Activated effector memory CD4-positive, alpha-beta T cell treated with anti-CD3 and anti-CD28 coated beads, Interleukin-2, amount 50 U/mL, for 16 hours (primary cell): ENCODE results near the gene NPY4R.
"Not testable (repeated sequence)": the region's sequence is repeated elsewhere in the genome, so short reads cannot be mapped to it uniquely, and the experiment has no call there.

Source experiments
- DNase-seq: peaks from one replicate; pipeline ENCODE4 v3.0.0-alpha.2; 2020

Gene NPY4R

DNA sequence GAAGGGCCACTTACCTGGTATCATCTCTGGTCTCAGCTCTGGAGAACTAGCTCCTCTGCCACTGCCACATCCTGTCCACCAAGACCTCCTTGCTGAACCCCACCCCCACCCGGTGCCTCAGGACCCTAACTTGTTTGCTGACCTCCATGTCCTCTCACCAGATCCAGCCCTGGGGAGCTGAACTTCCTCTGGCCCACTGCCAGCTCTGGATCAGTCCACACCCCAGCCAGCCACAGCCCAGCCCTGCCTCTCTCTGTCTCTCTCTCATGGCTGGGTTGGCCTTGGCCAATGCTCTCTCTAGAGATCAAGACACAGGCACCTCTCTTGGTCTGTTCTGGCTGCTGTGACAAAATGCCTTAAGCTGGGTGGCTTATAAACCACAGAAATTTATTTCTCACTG, 14.4 kb downstream of the NPY4R start:
- not testable (repeated sequence) for DNase-seq

DNA sequence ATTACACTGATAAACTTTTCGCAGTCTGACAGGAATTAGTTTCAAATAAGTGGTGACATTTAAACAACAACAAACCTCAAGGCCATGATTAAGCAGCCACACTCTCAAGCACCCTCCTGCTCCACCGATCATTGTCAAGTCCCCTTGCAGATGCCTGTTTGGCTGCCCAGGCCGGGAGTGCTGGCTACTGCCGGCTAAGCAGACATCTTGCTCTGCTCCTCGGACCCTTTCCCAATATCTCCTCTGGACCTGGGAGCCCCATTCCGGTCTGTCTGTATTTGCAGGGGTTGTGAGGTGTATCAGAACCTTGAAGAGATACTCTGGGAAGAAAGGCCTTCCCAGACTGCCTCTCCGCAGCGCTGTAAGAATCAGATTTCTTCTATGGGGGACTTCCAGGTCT, 14.9 kb downstream of the NPY4R start:
- DNase-seq, result not testable (repeated sequence)

DNA sequence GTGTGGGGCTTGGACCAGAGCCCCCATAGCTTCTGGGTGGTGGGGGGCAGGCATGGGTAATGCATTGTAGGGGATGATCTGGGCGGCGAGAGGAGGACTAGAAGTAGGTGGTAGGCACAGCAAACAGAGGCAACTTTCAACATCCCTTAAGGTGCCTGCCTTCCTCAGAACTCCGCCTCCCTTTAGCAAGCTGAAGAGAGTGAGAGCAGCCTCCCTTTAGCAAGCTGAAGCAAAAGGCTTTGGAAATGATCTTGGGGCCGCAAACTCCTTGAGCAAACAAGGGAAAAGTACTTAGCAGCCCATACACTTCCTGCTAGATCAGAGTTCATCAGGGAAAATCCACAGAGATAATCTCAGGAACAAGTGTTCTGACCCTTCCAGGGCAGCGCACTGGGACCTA, 18.3 kb downstream of the NPY4R start:
- DNase-seq, result not testable (repeated sequence)

DNA sequence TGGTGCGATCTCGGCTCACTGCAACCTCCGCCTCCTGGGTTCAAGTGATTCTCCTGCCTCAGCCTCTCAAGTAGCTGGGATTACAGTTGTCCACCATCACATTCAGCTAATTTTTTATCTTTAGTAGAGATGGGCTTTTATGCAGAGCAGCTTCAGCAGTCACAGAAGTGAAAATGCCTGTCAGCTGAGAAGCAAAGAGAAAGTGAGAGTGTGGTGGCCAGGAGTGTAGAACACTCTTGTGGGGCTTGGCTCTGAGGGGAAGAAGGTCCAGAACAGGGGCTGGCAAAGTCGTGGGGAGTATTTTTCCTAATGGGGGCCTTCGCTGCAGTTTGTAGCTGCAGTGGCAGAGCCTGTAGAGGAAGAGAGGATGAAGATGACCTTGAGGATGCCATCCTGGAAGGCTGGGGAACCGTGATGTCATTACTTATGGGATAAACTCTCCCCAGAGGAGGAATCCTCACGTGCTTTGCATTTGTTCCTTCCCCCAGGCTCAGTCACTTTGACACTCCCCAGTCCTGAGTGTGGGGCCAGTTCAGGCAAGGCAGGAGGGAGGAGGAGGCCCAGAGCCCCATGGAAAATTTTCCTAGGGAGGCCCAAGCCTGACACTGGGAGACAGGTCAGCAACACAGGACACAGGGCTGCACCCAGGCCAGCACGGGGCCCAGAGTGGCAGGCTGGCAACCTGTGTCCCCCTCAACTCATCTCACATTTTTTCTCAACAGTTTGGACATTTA, 20.2 kb downstream of the NPY4R start:
- not testable (repeated sequence) for DNase-seq

DNA sequence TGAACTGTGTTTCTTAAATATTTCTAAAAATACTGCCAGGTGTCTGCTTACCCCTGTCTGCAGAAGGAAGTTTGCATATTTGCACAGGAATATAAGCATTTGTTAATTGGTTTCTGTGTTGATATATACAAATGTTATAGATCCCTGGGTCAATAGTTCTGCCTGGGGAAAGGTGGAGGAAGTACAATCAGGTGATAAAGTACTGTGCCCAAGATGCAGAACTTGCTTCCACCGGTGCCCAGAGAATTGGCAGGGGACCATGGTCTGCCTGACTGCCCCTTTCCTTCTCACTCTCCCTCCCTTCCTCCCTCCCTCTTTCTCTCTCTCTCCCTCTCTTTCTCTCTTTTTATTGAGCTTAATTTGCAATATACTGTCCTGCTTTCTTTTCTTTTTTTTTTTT, 22.3 kb downstream of the NPY4R start:
- DNase-seq, result not testable (repeated sequence)

DNA sequence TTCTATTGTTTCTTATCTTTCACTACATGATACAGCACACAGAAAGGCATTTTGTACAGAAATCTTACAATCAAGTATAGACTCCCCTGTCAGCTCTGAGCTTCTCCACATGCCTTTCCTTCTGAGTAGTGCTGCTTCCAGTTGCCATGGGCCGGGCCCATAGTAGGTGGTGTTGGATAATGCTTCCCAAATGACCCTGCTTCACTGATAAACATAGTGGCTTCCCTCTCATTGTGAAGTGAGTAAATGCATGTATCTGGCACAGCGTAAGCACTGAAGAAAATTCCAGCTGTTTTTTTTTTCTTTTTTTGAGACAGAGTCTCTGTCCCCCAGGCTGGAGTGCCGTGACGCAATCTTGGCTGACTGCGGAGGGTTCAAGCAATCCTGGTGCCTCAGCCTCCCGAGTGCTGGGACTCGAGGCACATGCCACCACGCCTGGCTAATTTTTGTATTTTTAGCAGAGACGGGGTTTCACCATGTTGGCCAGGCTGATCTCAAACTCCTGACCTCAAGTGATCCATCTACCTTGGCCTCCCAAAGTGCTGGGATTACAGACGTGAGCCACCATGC, 23.0 kb downstream of the NPY4R start:
- not testable (repeated sequence) for DNase-seq

DNA sequence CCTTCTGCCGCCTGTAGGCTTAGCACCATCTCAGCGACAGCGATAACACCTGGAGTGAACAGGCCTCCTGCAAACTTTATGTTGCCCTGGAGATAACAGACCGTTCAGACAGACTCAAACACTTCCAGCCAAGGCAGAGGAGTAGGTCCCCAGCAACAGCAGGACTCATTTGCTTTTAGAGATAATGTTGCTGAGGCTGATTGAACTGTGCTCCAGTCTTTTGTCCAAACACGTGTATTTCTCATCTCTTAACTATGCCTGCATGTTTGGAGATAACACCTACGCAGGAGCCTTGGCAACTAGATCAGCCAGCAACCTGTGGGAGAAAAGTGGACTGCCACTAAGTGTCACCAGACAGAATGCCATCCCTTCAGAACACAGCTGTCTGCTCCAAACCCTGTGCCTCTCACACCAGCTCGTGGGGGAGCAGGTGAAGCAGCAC, 23.9 kb downstream of the NPY4R start:
- not testable (repeated sequence) for DNase-seq

DNA sequence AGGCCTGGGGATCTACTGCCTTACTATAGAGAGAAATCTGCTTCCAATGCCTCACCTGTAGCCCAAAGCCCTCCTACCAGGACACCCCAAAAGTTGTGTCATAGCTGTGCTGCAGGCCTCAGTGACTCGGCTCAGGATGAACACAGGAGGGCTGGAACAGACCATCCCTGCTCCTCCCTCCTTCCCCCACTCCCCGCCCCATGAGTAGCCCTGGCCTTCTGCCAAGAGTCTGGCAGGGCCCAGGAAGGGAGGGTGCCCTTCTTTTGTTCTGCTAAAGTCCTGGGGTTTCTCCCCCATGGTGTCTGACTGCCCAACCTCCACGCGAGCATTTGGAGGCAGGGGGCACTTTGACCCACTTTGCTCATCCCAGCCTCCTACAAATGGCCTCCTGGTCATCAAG, 24.8 kb downstream of the NPY4R start:
- DNase-seq, result not testable (repeated sequence)

DNA sequence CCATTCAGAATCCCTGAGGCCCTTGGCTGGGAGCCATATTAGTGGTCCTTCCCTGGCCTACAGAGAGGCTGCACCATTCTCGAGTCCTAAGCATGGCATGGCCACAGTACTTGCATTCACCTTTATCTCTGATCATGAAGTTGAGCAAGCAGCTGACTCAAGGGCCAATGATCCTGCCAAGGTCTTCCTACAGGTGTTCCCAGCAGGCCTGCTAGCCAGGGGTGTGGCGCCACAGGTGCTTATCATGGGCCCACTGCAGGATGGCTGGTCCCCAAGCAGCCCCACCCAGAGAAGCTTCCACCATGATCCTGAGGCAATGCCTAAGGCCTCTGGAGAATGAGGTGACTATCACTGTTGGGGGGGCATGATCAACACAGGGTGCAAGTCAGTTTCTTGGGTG, 42.2 kb downstream of the NPY4R start:
- DNase-seq, result not testable (repeated sequence)

DNA sequence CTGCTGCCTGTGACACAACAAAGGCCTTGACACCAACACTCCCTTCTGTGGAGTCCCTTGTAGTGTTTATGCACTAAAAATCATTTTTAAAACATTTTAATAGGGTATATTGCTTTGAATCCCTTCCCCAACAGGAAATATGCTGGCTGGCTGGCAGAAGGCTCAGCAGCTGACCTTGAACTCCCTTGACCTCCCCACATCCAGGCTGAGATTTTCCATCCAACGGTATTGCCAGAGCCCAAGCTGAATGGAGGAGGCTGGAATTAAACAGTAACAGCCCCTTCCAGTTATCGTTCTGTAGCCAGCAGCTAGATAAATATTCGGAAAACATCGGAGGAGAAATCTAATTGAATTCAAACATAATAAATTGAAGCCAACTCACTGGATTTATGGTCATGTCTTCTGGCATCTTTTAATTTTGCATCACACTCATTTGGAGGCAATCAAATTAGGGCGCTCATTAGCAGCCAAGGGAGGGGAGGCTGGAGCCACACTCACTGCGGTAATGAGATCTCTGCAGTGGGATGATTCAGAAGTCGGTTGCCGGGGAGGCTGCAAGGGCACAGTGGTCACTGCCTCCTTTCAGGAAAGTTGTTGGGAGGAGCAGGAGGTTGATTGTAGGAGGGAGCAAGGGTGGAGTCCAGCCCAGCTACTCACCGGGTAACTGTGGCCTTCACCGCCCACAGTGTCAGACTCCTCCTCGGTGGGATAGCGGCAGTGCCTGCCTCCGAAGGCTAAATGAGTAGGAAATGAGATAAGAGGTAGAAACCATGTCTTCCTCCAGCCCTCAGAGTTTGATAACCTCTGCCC, 46.0 kb downstream of the NPY4R start:
- not testable (repeated sequence) for DNase-seq

DNA sequence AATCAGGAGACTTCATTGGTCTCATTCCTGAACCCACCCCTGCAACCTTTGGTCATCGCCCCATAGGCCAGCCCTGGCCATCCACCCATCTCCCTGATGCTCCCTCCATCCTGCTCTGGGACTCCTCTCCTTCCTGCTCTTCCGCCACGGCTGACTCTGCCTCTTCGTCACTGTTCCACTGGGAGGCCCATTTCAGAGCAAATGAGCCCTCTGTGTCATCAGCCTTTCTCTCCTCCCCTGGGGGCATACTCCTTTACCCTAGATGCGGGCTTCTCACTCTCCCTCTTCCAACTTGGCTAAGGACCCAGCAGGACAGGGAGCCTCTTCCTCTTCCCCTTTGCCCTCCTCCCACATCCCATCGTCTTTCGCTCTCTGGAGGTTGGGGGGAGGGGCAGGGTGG, 47.5 kb downstream of the NPY4R start:
- DNase-seq, result not testable (repeated sequence)

DNA sequence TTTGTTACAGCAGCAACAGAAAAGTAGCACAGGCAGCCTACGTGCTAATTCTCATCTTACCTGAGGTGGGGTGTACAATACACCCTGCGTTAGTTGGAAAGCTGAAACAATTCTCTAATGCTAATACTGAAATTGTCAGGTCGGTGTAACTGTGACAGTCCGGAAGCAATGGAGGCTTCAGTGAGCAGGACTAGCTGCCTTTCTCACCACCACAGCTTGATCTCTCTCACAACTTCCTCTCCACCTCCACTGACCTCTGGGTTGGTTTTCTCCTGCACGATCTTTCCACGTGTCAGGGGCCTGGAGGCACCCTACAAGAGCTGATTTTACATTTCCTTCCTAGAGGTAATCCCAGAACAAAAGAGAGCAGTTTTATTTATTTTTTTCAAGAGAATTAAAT, 50.5 kb downstream of the NPY4R start:
- not testable (repeated sequence) for DNase-seq

DNA sequence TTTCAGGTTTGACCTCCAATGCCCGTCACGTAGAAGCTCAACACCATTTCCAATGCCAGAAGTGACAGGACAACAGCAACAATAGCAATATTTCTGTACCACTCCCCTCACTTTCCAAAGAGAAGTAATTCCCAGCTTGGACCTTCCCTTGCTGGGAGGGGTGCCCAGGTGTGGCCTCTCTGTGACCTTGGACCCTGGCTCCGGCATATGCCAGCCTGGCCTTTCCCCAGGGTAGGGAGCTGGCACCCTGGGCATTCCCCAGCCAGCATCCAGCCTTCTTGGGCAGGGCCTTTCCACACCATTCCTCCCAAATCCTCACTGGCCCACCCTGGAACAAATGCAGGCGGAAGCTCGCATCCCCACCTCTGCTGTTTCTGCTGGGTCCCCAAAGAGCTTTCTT, 53.1 kb downstream of the NPY4R start:
- DNase-seq, result not testable (repeated sequence)

DNA sequence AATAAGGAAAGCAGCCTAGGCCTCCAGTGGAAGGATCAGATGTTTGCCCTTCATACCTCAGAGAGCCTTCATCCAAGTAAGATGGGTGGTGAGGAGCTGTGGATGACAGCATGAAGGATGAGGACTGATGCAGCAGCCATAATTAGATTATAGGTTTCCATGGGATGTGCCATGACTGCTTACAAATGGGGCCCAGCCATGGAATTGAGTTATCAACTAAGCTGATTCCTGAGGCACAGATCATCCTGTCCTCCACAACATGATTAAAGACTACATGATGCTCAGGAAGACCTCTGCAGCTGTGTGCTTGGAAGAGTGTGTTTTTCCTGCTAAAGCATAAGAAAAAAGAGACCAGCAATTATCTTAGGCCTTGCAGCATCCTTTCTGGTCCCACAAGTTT, 54.6 kb downstream of the NPY4R start:
- DNase-seq, result not testable (repeated sequence)
